ENCODE data around the gene COL4A5. TPM values are rescaled to one million over a fixed set of nuclear protein-coding genes. Genes with fewer than 3 reads are reported as not detected.

COL4A5 gene
- total and polyA plus RNA-seq, 2 of the 13 experiments (the other 11 are each of a cell fraction or from before 2014, with no cell fraction given), result 39.5 to 45.5 TPM

- no TSS peak for BruUV-seq (replicated peaks)
- ChIA-PET CTCF (ENCODE audit: low intra/inter-chr PET ratio, low total read pairs) (no interaction called here), POLR2A (no interaction called here)
- Histone ChIP-seq H3K36me3 (replicated peaks in 1 of 2; ENCODE audit: control insufficient read depth in 1 of 2, insufficient read depth in 2 of 2, low read length in 2 of 2) (no peaks in the 10 kb centered on the region), H3K27me3 (ENCODE audit: control insufficient read depth in 1 of 2, insufficient read depth in 2 of 2, low read length in 2 of 2) (no peaks in the 10 kb centered on the region), H3K4me1 (ENCODE audit: insufficient read depth, low read length) (no peaks in the 10 kb centered on the region), H2AFZ (ENCODE audit: low read length) (no peak overlapping the region), H3K9me3 (ENCODE audit: low read length) (no peaks in the 10 kb centered on the region), H3K79me2 (ENCODE audit: insufficient read depth, low read length) (no peaks in the 10 kb centered on the region), H3K9ac (ENCODE audit: insufficient read depth, low read depth, low read length) (no peak overlapping the region), H3K4me3 (replicated peaks in 1 of 3; ENCODE audit: insufficient read depth in 1 of 3, low read depth in 2 of 3, low read length in 3 of 3) (no peak overlapping the region), H3K4me2 (ENCODE audit: low read depth, low read length) (no peak overlapping the region), H3K27ac (ENCODE audit: extremely low read length, insufficient read depth, low read length) (no peak overlapping the region), H4K20me1 (ENCODE audit: insufficient read depth, low read length) (no peaks in the 10 kb centered on the region)
- no peak for FAIRE-seq
- DNase-seq (ENCODE audit: low spot score), result no peak
- no peak for ATAC-seq
- 86% methylated on average over 1 of the region's 1 CpG for WGBS (ENCODE audit: low lambda C conversion rate)
- TF ChIP-seq ZNF230 (CRISPR knock-in tag; IDR thresholded peaks at IDR 0.05), result no peak
- no peak for TF ChIP-seq SNAPC5 (CRISPR knock-in tag; IDR thresholded peaks at IDR 0.05; ENCODE audit: borderline replicate concordance)
- TF ChIP-seq ZNF317 (CRISPR knock-in tag; IDR thresholded peaks at IDR 0.05), result no peak
- TF ChIP-seq NCOR1 (IDR thresholded peaks at IDR 0.05; ENCODE audit: borderline replicate concordance, low read length), result no peak
- no peak for TF ChIP-seq TOPORS (CRISPR knock-in tag; IDR thresholded peaks at IDR 0.05)
- no peak for TF ChIP-seq ZC3H13 (CRISPR knock-in tag; IDR thresholded peaks at IDR 0.05)
- no peak for TF ChIP-seq ZNF446 (CRISPR knock-in tag; IDR thresholded peaks at IDR 0.05)
- TF ChIP-seq ZBTB21 (CRISPR knock-in tag; IDR thresholded peaks at IDR 0.05), result no peak
- no peak for TF ChIP-seq E2F2 (CRISPR knock-in tag; IDR thresholded peaks at IDR 0.05; ENCODE audit: borderline replicate concordance)
- TF ChIP-seq ATF7 (IDR thresholded peaks at IDR 0.05), result no peak
- no peak for TF ChIP-seq ATF7 (CRISPR knock-in tag; IDR thresholded peaks at IDR 0.05)
- TF ChIP-seq ZNF816 (CRISPR knock-in tag; IDR thresholded peaks at IDR 0.05; ENCODE audit: borderline replicate concordance), result no peak
- TF ChIP-seq NRL (CRISPR knock-in tag; IDR thresholded peaks at IDR 0.05; ENCODE audit: borderline replicate concordance), result no peak
- in situ Hi-C loops (cut with HindIII; ENCODE audit: extremely low pct_ligation_motif_present, low pct_unique_long_range_greater_than_20kb), result no loop called here
- intact Hi-C loops (cut with micrococcal nuclease; ENCODE audit: unreplicated experiment), result no loop called here
Observed at GRCh38 chrX:108642273-108642628, 202.6 kb downstream of the COL4A5 start.

All from HepG2 (cell line).